Measurements from ENCODE around the gene GPRC5B.

The GPRC5B gene

GRCh38 chr16:19859166-19859565 is 25.5 kb downstream of the GPRC5B start:
- no peak for TF ChIP-seq CTCF (IDR thresholded peaks at IDR 0.05)

GRCh38 chr16:19858340-19859018 is 26.2 kb downstream of the GPRC5B start:
- TF ChIP-seq CTCF (IDR thresholded peaks at IDR 0.05): no peak

- no peak for TF ChIP-seq CTCF (IDR thresholded peaks at IDR 0.05)
Measured at GRCh38 chr16:19857593-19858339, 26.9 kb downstream of the GPRC5B start.

- TF ChIP-seq CTCF (IDR thresholded peaks at IDR 0.05): no peak
Measured at GRCh38 chr16:19856120-19856519, 28.5 kb downstream of the GPRC5B start.

GRCh38 chr16:19854543-19854876 is 30.1 kb downstream of the GPRC5B start:
- TF ChIP-seq CTCF (IDR thresholded peaks at IDR 0.05): no peak

GRCh38 chr16:19853742-19854542 is 30.7 kb downstream of the GPRC5B start:
- no peak for TF ChIP-seq CTCF (IDR thresholded peaks at IDR 0.05)

- TF ChIP-seq CTCF (IDR thresholded peaks at IDR 0.05): no peak
Measured at GRCh38 chr16:19853132-19853741, 31.4 kb downstream of the GPRC5B start.

Data from LNCAP (cell line).